Smooth muscle cell (in vitro differentiated cells): ENCODE results near the gene CASTOR1. TPM values are rescaled to one million over a fixed set of nuclear protein-coding genes. Genes with fewer than 3 reads are reported as not detected.
A peak's percentile ranks its signal among the peaks of the same experiment; 100 is the strongest.

Source experiments
- DNase-seq: peaks from one replicate; lab custom pipeline; 2025; ENCODE audit not compliant: unreplicated experiment; lab: John Stamatoyannopoulos, UW
- H2AFZ ChIP-seq: fragments of 200-600 bp; sonication (generic); 2 replicates; pipeline ENCODE4 v1.6.0; 2016; ENCODE audit warnings: antibody characterized with exemption, low read depth, mild to moderate bottlenecking
- H3F3A ChIP-seq: fragments of 200-600 bp; sonication (generic); 2 replicates; pipeline ENCODE4 v1.6.0; 2017; ENCODE audit warnings: antibody characterized with exemption, low read depth
- H3K27ac ChIP-seq: fragments of 200-600 bp; sonication (generic); 2 replicates; pipeline ENCODE4 v1.5.1; 2016; ENCODE audit warnings: low read depth, mild to moderate bottlenecking
- H3K27me3 ChIP-seq: fragments of 200-600 bp; sonication (generic); 2 replicates; pipeline ENCODE4 v1.6.1; 2016; ENCODE audit warnings: low read depth, mild to moderate bottlenecking
- H3K36me3 ChIP-seq: fragments of 200-600 bp; sonication (generic); 2 replicates; pipeline ENCODE4 v1.5.1; 2016; ENCODE audit warnings: low read depth
- H3K4me1 ChIP-seq: fragments of 200-600 bp; sonication (generic); 2 replicates; pipeline ENCODE4 v1.5.1; 2016; ENCODE audit warnings: low read depth
- H3K4me2 ChIP-seq: fragments of 200-600 bp; sonication (generic); 2 replicates; pipeline ENCODE4 v1.6.0; 2016; ENCODE audit warnings: mild to moderate bottlenecking
- H3K4me3 ChIP-seq: fragments of 200-600 bp; sonication (generic); 2 replicates; pipeline ENCODE4 v1.5.1; 2016; ENCODE audit warnings: mild to moderate bottlenecking
- H3K79me2 ChIP-seq: fragments of 200-600 bp; sonication (generic); 2 replicates; pipeline ENCODE4 v1.6.0; 2016; ENCODE audit warnings: low read depth, mild to moderate bottlenecking
- H3K9ac ChIP-seq: fragments of 200-600 bp; sonication (generic); 2 replicates; pipeline ENCODE4 v1.6.0; 2016; ENCODE audit warnings: low read depth
- H3K9me3 ChIP-seq: fragments of 200-600 bp; sonication (generic); replicated peaks from 2 replicates; pipeline ENCODE4 v1.5.1; 2016; ENCODE audit warnings: low read depth
- H4K20me1 ChIP-seq: fragments of 200-600 bp; sonication (generic); 2 replicates; pipeline ENCODE4 v1.6.0; 2016; ENCODE audit warnings: low read depth
- WGBS: methylation state at CpG from one replicate; pipeline ENCODE4 v1.1.7; 2016; ENCODE audit warnings: low lambda C conversion rate; 5-methylcytosine and 5-hydroxymethylcytosine counted together
- polyA plus RNA-seq: library from polyadenylated mRNA; unstranded; fragments of >200 nt; fragmentation: Nextera tagmentation; extraction: Ambion mirVana; gene quantifications from 2 replicates; pipeline ENCODE4 v1.2.1, GENCODE V29; 2016
- total RNA-seq: library from RNA; depleted of rRNA; stranded (reverse); fragments of >200 nt; gene quantifications from 2 replicates; pipeline ENCODE4 v1.2.3, GENCODE V29; 2014
- TF ChIP-seq, protein P1 (sequence below): fragments of 200-600 bp; sonication (generic); IDR thresholded peaks from 2 replicates; pipeline ENCODE4 v1.5.1; 2017; ENCODE audit warnings: borderline replicate concordance, mild to moderate bottlenecking, antibody characterized with exemption; ENCODE audit not compliant: insufficient read depth, poor library complexity, severe bottlenecking

The CASTOR1 gene
- total and polyA plus RNA-seq, 2 experiments from 2014 or later: 9.8 to 21.8 TPM

GRCh38 chr22:30301995-30302809, 12.9 kb upstream of the CASTOR1 start:
- no peak overlapping the region for H3K9ac ChIP-seq

DNA sequence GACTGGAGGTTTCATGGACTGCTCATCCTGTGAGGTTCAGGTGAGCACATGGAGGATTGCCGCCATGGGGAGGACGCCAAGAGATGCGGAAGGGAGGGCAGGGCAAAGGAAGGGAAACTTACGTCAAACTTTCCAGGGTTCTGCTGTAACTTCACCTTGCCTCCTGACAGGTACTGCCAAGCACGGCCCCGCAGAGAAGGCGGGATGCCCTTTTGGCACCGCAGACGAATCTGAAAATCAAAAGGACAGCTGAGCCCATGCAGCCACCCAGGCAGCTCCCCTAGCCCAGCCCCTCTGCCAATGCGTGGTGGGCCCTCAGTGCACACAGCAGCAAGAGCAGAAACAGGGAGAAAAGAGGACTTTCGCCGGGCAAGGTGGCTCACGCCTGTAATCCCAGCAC, 10.0 kb upstream of the CASTOR1 start:
- no peaks in the 10 kb centered on the region for H3K27me3 ChIP-seq
- H3K36me3 ChIP-seq: no peaks in the 10 kb centered on the region
- no peak overlapping the region for H3K4me3 ChIP-seq
- TF ChIP-seq, protein P1, sequence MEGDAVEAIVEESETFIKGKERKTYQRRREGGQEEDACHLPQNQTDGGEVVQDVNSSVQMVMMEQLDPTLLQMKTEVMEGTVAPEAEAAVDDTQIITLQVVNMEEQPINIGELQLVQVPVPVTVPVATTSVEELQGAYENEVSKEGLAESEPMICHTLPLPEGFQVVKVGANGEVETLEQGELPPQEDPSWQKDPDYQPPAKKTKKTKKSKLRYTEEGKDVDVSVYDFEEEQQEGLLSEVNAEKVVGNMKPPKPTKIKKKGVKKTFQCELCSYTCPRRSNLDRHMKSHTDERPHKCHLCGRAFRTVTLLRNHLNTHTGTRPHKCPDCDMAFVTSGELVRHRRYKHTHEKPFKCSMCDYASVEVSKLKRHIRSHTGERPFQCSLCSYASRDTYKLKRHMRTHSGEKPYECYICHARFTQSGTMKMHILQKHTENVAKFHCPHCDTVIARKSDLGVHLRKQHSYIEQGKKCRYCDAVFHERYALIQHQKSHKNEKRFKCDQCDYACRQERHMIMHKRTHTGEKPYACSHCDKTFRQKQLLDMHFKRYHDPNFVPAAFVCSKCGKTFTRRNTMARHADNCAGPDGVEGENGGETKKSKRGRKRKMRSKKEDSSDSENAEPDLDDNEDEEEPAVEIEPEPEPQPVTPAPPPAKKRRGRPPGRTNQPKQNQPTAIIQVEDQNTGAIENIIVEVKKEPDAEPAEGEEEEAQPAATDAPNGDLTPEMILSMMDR: no peak
- no peak overlapping the region for H2AFZ ChIP-seq
- no peaks in the 10 kb centered on the region for H3K9me3 ChIP-seq
- H3K79me2 ChIP-seq: peaks cover 20% of the 10 kb centered on the region
- DNase-seq: no peak
- H3K9ac ChIP-seq: no peak overlapping the region
- 98% methylated on average over 13 of the region's 13 CpGs for WGBS
- H4K20me1 ChIP-seq: peaks cover 100% of the 10 kb centered on the region
- H3F3A ChIP-seq: peaks cover 15% of the 10 kb centered on the region
- no peak overlapping the region for H3K4me2 ChIP-seq
- H3K4me1 ChIP-seq: no peaks in the 10 kb centered on the region
- H3K27ac ChIP-seq: peak overlapping the region; percentile 23

More at GRCh38 chr22:30301995-30302809, 12.9 kb upstream of the CASTOR1 start:
- Histone ChIP-seq H2AFZ (no peak overlapping the region), H3F3A (peaks cover 19% of the 10 kb centered on the region), H3K4me2 (peak overlapping the region; percentile 17), H3K27me3 (no peaks in the 10 kb centered on the region), H3K4me3 (no peak overlapping the region), H3K9me3 (no peaks in the 10 kb centered on the region), H3K36me3 (no peaks in the 10 kb centered on the region), H3K79me2 (peaks cover 43% of the 10 kb centered on the region), H3K27ac (peak overlapping the region; percentile 54), H3K4me1 (no peaks in the 10 kb centered on the region), H4K20me1 (peaks cover 100% of the 10 kb centered on the region)
- TF ChIP-seq, protein P1: no peak
- 65% methylated on average over 9 of the region's 9 CpGs for WGBS
- DNase-seq: no peak

GRCh38 chr22:30297991-30298701, 8.8 kb upstream of the CASTOR1 start:
- H3K27ac ChIP-seq: no peak overlapping the region
- TF ChIP-seq, protein P1: no peak

More at GRCh38 chr22:30297991-30298701, 8.8 kb upstream of the CASTOR1 start:
- no peak overlapping the region for H3K4me3 ChIP-seq
- H3K4me2 ChIP-seq: no peak overlapping the region
- no peak overlapping the region for H2AFZ ChIP-seq
- H3F3A ChIP-seq: peaks cover 6% of the 10 kb centered on the region
- H3K9ac ChIP-seq: no peak overlapping the region
- H3K4me1 ChIP-seq: no peaks in the 10 kb centered on the region
- peaks cover 100% of the 10 kb centered on the region for H4K20me1 ChIP-seq
- peaks cover 9% of the 10 kb centered on the region for H3K79me2 ChIP-seq
- no peak for DNase-seq
- H3K36me3 ChIP-seq: no peaks in the 10 kb centered on the region
- 84% methylated on average over 9 of the region's 9 CpGs for WGBS
- H3K9me3 ChIP-seq: no peaks in the 10 kb centered on the region
- no peaks in the 10 kb centered on the region for H3K27me3 ChIP-seq
